Stomach (tissue), 4 donors: Measurements from ENCODE around the gene CTNNA3.

Experiments used
- EP300 ChIP-seq: sonication (generic); formaldehyde crosslinking; IDR thresholded peaks from one replicate; pipeline ENCODE4 v1.6.1; 2017; ENCODE audit warnings: antibody characterized with exemption
- POLR2A ChIP-seq, 4 donors: fragments of 450-650 bp; IDR thresholded peaks; one replicate each; pipeline ENCODE4 v1.6.1; 2016; ENCODE audit warnings: antibody characterized with exemption in 4 of 4, control low read depth in 2 of 4, mild to moderate bottlenecking in 1 of 4, moderate library complexity in 1 of 4
- TF ChIP-seq, protein P1 (sequence below), 7 experiments: fragments of 450-650 bp in 4 of 7; fragments of 200-600 bp in 3 of 7; sonication (generic) in 3 of 7; IDR thresholded peaks; one replicate each; pipeline ENCODE4 v1.5.1; 2016 to 2019; ENCODE audit warnings: antibody characterized with exemption in 7 of 7, control low read depth in 2 of 7, mild to moderate bottlenecking in 1 of 7

DNA sequence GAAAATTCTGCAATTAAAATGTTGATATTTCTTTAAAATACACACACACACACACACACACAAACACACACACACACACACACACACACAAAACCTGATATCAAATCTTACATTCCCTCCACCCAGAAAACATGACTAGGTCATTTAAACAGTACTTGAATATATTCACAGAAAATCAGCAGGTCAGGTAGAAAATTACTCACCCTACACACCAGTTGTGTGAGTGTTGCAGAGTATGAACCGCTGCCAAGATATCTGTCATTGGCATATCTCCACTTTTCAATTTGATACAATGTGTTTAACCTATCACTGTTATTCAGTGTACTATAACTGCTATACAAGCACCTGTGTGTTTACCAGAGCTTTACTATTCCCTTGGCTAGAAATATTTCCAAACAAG lies 1053.8 kb downstream of the CTNNA3 start:
- TF ChIP-seq, protein P1, sequence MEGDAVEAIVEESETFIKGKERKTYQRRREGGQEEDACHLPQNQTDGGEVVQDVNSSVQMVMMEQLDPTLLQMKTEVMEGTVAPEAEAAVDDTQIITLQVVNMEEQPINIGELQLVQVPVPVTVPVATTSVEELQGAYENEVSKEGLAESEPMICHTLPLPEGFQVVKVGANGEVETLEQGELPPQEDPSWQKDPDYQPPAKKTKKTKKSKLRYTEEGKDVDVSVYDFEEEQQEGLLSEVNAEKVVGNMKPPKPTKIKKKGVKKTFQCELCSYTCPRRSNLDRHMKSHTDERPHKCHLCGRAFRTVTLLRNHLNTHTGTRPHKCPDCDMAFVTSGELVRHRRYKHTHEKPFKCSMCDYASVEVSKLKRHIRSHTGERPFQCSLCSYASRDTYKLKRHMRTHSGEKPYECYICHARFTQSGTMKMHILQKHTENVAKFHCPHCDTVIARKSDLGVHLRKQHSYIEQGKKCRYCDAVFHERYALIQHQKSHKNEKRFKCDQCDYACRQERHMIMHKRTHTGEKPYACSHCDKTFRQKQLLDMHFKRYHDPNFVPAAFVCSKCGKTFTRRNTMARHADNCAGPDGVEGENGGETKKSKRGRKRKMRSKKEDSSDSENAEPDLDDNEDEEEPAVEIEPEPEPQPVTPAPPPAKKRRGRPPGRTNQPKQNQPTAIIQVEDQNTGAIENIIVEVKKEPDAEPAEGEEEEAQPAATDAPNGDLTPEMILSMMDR (IDR thresholded peaks at IDR 0.05), result no peak
- TF ChIP-seq EP300, result no peak
- TF ChIP-seq POLR2A (IDR thresholded peaks at IDR 0.05), result no peak
